Adrenal gland (tissue), 5 donors: Measurements from ENCODE around the gene IL1RN.

Source experiments
- CTCF ChIP-seq, 6 experiments: fragments of 450-650 bp in 4 of 6; fragments of 200-600 bp in 2 of 6; sonication (generic) in 1 of 6; IDR thresholded peaks; 1 replicate in 5 of 6; 2 replicates in 1 of 6; pipeline versions ENCODE4 v1.5.1 to v1.8.0; 2016 to 2021; ENCODE audit warnings: antibody characterized with exemption in 6 of 6, mild to moderate bottlenecking in 2 of 6, moderate library complexity in 1 of 6
- POLR2A ChIP-seq, 2 donors: fragments of 450-650 bp; IDR thresholded peaks; one replicate each; pipeline ENCODE4 v1.6.1; 2017; ENCODE audit warnings: antibody characterized with exemption in 2 of 2, mild to moderate bottlenecking in 2 of 2, moderate library complexity in 1 of 2
- donor health status: DM: no; HTN: no; CAD: no.

GRCh38 chr2:113102133-113102532, 25.3 kb upstream of the IL1RN start:
- no peak for TF ChIP-seq CTCF (IDR thresholded peaks at IDR 0.05)
- no peak for TF ChIP-seq POLR2A (IDR thresholded peaks at IDR 0.05)
